Ovary (tissue), 9 donors: Measurements from ENCODE around the gene METRN. TPM values are rescaled to one million over a fixed set of nuclear protein-coding genes. Genes with fewer than 3 reads are reported as not detected.
A peak's percentile ranks its signal among the peaks of the same experiment; 100 is the strongest.

Experiments
- DNase-seq, 5 donors: peaks; one replicate each; pipeline ENCODE4 v3.0.0-alpha.2; 2019 to 2020
- H3K27ac ChIP-seq, 2 donors: fragments of 200-600 bp; one replicate each; pipeline versions ENCODE4 v1.5.1 to v1.8.0; 2019 to 2022
- H3K27me3 ChIP-seq: fragments of 200-600 bp; one replicate; pipeline ENCODE4 v1.8.0; 2022
- H3K36me3 ChIP-seq: fragments of 200-600 bp; sonication (generic); one replicate; pipeline ENCODE4 v1.5.1; 2019
- H3K4me1 ChIP-seq: one replicate; pipeline ENCODE4 v1.8.1; 2013; ENCODE audit warnings: mild to moderate bottlenecking, moderate library complexity; ENCODE audit not compliant: insufficient read depth
- H3K4me3 ChIP-seq: fragments of 200-600 bp; sonication (generic); one replicate; pipeline ENCODE4 v1.5.1; 2017
- H3K9me3 ChIP-seq, 2 donors: fragments of 200-600 bp in 1 of 2; sonication (generic) in 1 of 2; one replicate each; pipeline versions ENCODE4 v1.5.1 to v1.8.1; 2013 to 2019; ENCODE audit warnings: mild to moderate bottlenecking in 1 of 2, moderate library complexity in 1 of 2
- EP300 ChIP-seq: sonication (generic); formaldehyde crosslinking; IDR thresholded peaks from one replicate; pipeline ENCODE4 v1.6.1; 2017; ENCODE audit warnings: antibody characterized with exemption
- POLR2A ChIP-seq: fragments of 450-650 bp; IDR thresholded peaks from one replicate; pipeline ENCODE4 v1.6.1; 2017; ENCODE audit warnings: antibody characterized with exemption, mild to moderate bottlenecking, moderate library complexity
- WGBS, 3 donors: extraction: QIAGEN DNeasy Blood & Tissue Kit in 1 of 3; methylation state at CpG; one replicate each; pipeline versions ENCODE4 v1.1.5 to v1.1.7; 2013 to 2017; 5-methylcytosine and 5-hydroxymethylcytosine counted together
- intact Hi-C, 4 donors: fragments of 100-400 bp; cut with DNase I; formaldehyde crosslinking; loops; one replicate each; pipeline versions ENCODE4 v1.11.0 to v1.15.1; 2022 to 2023
- polyA plus RNA-seq, 2 donors: library from polyadenylated mRNA; stranded (reverse); fragments of 200-250 nt in 1 of 2; fragments of 350-450 nt in 1 of 2; fragmentation: Illumina TruSeq in 1 of 2; extraction: RNeasy Lipid Tissue Mini Kit (QIAGEN cat#74804) in 1 of 2; gene quantifications; one replicate each; pipeline ENCODE4 v1.2.3, GENCODE V29; 2013 to 2014
- total RNA-seq, 7 donors: library from RNA; depleted of rRNA in 2 of 7; stranded (reverse); fragments of >200 nt in 2 of 7; fragmentation: NEBNext Ultra II Directional in 3 of 7; extraction: Animal tissue kit (Norgen Biotek cat#: 25700) in 3 of 7; gene quantifications; one replicate each; pipeline versions ENCODE4 v1.1.0 to v1.2.4, GENCODE V29; 2016 to 2023
- TF ChIP-seq, protein P1 (sequence below), 3 donors: fragments of 450-650 bp in 2 of 3; fragments of 200-600 bp in 1 of 3; IDR thresholded peaks; one replicate each; pipeline versions ENCODE4 v1.5.1 to v1.8.0; 2016 to 2022; ENCODE audit warnings: antibody characterized with exemption in 3 of 3, mild to moderate bottlenecking in 1 of 3
- donor health status: DM: no; HTN: no; CAD: no; lungs with moderate emphysema.
- donor health status: DM: no; HTN: no; CAD: no.
- donor health status: Bipolar disorder and iron deficiency.
- donor health status: DM: yes; HTN: yes; CAD: no.
- donor health status: DM: no; HTN: no; CAD: no.
- donor health status: DM: yes; HTN: yes; CAD: no.

The METRN gene
- total and polyA plus RNA-seq, 9 donors, result 0.40 to 57.1 (median 10.4) TPM

- no peaks in the 10 kb centered on the region for H3K36me3 ChIP-seq
- no peaks in the 10 kb centered on the region for H3K9me3 ChIP-seq
- peaks cover 30% of the 10 kb centered on the region for H3K4me1 ChIP-seq
- H3K27ac ChIP-seq, result no peak overlapping the region
- intact Hi-C loops, result no loop called here
- no peak for DNase-seq
- no peaks in the 10 kb centered on the region for H3K27me3 ChIP-seq
- TF ChIP-seq, protein P1, sequence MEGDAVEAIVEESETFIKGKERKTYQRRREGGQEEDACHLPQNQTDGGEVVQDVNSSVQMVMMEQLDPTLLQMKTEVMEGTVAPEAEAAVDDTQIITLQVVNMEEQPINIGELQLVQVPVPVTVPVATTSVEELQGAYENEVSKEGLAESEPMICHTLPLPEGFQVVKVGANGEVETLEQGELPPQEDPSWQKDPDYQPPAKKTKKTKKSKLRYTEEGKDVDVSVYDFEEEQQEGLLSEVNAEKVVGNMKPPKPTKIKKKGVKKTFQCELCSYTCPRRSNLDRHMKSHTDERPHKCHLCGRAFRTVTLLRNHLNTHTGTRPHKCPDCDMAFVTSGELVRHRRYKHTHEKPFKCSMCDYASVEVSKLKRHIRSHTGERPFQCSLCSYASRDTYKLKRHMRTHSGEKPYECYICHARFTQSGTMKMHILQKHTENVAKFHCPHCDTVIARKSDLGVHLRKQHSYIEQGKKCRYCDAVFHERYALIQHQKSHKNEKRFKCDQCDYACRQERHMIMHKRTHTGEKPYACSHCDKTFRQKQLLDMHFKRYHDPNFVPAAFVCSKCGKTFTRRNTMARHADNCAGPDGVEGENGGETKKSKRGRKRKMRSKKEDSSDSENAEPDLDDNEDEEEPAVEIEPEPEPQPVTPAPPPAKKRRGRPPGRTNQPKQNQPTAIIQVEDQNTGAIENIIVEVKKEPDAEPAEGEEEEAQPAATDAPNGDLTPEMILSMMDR (IDR thresholded peaks at IDR 0.05), result no peak
- TF ChIP-seq EP300 (no peak), POLR2A (no peak)
- H3K4me3 ChIP-seq, result no peak overlapping the region
- WGBS, 3 donors, result 89 to 93% (median 89%) methylated on average over 9 of the region's 9 CpGs
These were observed 3.5 kb downstream of the METRN start for GRCh38 chr16:718389-718788.

DNA sequence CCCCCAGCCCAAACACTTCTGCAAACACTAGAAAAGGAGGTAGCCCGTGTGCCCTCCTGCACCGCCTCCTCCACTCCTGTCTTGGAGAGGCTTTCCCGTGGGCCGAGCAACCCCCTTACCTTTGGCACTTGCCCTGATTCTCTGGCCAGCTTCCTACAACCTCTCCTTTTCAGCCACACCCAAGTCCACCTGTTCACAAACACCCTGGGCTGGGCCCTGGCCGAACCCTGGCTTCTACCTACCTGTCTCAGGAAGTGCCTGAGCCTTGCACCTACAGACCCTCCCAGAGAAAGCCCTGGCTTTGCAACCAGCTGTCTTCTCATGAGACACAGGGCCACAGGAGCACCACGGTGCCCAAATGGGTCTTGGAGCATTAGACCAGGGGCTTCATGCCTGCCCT is 4.0 kb downstream of the METRN start:
- intact Hi-C loops, result no loop called here
- no peak for DNase-seq
- 78 to 88% (median 87%) methylated on average over 6 of the region's 6 CpGs for WGBS, 3 donors
- Histone ChIP-seq H3K36me3 (no peaks in the 10 kb centered on the region), H3K27me3 (no peaks in the 10 kb centered on the region), H3K27ac (no peak overlapping the region), H3K4me3 (no peak overlapping the region), H3K9me3 (no peaks in the 10 kb centered on the region), H3K4me1 (peaks cover 30% of the 10 kb centered on the region)
- no peak for TF ChIP-seq EP300
- TF ChIP-seq, protein P1 (IDR thresholded peaks at IDR 0.05), result no peak
- TF ChIP-seq POLR2A, result no peak

GRCh38 chr16:719815-720446 is 5.0 kb downstream of the METRN start:
- peaks cover 26% of the 10 kb centered on the region for H3K4me1 ChIP-seq
- no peaks in the 10 kb centered on the region for H3K36me3 ChIP-seq
- intact Hi-C loops, result no loop called here
- peak overlapping the region in 1 of 2 donors; percentile 86 for H3K27ac ChIP-seq
- peak overlapping the region; percentile 47 for H3K4me3 ChIP-seq
- TF ChIP-seq, protein P1 (IDR thresholded peaks at IDR 0.05), result no peak
- TF ChIP-seq EP300, result no peak
- TF ChIP-seq POLR2A, result no peak
- H3K9me3 ChIP-seq, result no peaks in the 10 kb centered on the region
- WGBS, 3 donors, result 7 to 11% (median 9%) methylated on average over 15 to 16 of the region's 16 CpGs
- no peak for DNase-seq
- H3K27me3 ChIP-seq, result no peaks in the 10 kb centered on the region

- H3K36me3 ChIP-seq, result no peaks in the 10 kb centered on the region
- TF ChIP-seq EP300, result no peak
- TF ChIP-seq, protein P1 (IDR thresholded peaks at IDR 0.05), result no peak
- peak overlapping the region; percentile 47 for H3K4me3 ChIP-seq
- no peaks in the 10 kb centered on the region for H3K27me3 ChIP-seq
- H3K9me3 ChIP-seq, result no peaks in the 10 kb centered on the region
- peak overlapping the region; percentile 60 to 86 for H3K27ac ChIP-seq
- H3K4me1 ChIP-seq, result peaks cover 22% of the 10 kb centered on the region
- intact Hi-C loops, result no loop called here
- WGBS, 3 donors, result 0 to 2% (median 1%) methylated on average over 17 to 38 of the region's 38 CpGs
- peak in 3 of 5 donors; percentile 36 to 58 (median 54) for DNase-seq
These were observed 5.6 kb downstream of the METRN start for GRCh38 chr16:720447-720989.
